ENCODE measurements around the gene SLIT3.

DNA sequence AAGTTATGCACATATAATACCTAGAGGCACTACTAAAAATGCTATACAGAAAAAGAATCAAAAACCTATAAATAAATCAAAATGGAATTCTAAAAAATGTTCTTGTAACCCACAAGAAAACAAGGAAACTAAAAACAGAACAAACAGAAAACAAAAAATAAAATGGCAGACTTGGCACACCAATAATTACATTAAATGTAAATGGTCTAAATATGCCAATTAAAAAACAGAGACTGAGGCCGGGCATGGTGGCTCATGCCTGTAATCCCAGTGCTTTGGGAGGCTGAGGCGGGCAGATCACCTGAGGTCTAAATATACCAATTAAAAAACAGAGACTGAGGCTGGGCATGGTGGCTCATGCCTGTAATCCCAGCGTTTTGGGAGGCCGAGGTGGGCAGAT, 142.2 kb downstream of the SLIT3 start:
- TF ChIP-seq, protein P1, sequence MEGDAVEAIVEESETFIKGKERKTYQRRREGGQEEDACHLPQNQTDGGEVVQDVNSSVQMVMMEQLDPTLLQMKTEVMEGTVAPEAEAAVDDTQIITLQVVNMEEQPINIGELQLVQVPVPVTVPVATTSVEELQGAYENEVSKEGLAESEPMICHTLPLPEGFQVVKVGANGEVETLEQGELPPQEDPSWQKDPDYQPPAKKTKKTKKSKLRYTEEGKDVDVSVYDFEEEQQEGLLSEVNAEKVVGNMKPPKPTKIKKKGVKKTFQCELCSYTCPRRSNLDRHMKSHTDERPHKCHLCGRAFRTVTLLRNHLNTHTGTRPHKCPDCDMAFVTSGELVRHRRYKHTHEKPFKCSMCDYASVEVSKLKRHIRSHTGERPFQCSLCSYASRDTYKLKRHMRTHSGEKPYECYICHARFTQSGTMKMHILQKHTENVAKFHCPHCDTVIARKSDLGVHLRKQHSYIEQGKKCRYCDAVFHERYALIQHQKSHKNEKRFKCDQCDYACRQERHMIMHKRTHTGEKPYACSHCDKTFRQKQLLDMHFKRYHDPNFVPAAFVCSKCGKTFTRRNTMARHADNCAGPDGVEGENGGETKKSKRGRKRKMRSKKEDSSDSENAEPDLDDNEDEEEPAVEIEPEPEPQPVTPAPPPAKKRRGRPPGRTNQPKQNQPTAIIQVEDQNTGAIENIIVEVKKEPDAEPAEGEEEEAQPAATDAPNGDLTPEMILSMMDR (IDR thresholded peaks at IDR 0.05; ENCODE audit: low read depth, low read length, poor library complexity, severe bottlenecking): no peak
- TF ChIP-seq EZH2phosphoT487 (IDR thresholded peaks at IDR 0.05; ENCODE audit: borderline replicate concordance, low read length): no peak

All from DOHH2 (cell line).